Fibroblast of pulmonary artery (primary cell): Measurements from ENCODE around the gene CD300A.
"Not testable (repeated sequence)": the region's sequence is repeated elsewhere in the genome, so short reads cannot be mapped to it uniquely, and the experiment has no call there.

ENCODE experiments used
- DNase-seq: peaks from one replicate; pipeline ENCODE4 v3.0.0-alpha.2; 2010; ENCODE audit warnings: low read depth
- H3K4me3 ChIP-seq: replicated peaks from 2 replicates; pipeline ENCODE4 v1.5.1; 2011; ENCODE audit warnings: low read depth, mild to moderate bottlenecking, control low read depth, low read length, moderate library complexity
- TF ChIP-seq, protein P1 (sequence below): IDR thresholded peaks from 2 replicates; pipeline ENCODE4 v1.5.1; 2011; ENCODE audit warnings: mild to moderate bottlenecking, control low read depth, low read length, inconsistent platforms; ENCODE audit errors: missing control alignments

The CD300A gene

GRCh38 chr17:74478420-74479100, 12.1 kb downstream of the CD300A start:
- TF ChIP-seq, protein P1, sequence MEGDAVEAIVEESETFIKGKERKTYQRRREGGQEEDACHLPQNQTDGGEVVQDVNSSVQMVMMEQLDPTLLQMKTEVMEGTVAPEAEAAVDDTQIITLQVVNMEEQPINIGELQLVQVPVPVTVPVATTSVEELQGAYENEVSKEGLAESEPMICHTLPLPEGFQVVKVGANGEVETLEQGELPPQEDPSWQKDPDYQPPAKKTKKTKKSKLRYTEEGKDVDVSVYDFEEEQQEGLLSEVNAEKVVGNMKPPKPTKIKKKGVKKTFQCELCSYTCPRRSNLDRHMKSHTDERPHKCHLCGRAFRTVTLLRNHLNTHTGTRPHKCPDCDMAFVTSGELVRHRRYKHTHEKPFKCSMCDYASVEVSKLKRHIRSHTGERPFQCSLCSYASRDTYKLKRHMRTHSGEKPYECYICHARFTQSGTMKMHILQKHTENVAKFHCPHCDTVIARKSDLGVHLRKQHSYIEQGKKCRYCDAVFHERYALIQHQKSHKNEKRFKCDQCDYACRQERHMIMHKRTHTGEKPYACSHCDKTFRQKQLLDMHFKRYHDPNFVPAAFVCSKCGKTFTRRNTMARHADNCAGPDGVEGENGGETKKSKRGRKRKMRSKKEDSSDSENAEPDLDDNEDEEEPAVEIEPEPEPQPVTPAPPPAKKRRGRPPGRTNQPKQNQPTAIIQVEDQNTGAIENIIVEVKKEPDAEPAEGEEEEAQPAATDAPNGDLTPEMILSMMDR, result no peak
- H3K4me3 ChIP-seq, result no peak overlapping the region
- no peak for DNase-seq

- DNase-seq, result no peak
- TF ChIP-seq, protein P1, result no peak
- H3K4me3 ChIP-seq, result no peak overlapping the region
These were observed 13.9 kb downstream of the CD300A start for GRCh38 chr17:74480290-74480689.

DNA sequence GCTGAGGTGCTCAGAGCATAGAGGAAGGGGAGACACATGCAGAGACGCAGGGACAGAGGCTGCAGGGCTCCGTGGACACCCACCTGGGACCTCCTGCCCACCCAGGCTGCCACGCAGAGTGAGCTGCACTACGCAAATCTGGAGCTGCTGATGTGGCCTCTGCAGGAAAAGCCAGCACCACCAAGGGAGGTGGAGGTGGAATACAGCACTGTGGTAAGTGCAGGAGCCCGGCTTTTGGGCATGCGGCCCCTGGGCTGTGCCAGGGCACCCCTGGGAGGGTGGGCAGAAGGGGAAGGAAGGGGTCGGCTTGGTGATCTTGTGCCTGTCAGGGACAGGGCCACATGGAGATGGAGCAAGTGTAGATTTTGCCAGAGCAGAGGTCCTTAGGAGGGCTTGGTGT, 15.2 kb downstream of the CD300A start:
- H3K4me3 ChIP-seq, result no peak overlapping the region
- TF ChIP-seq, protein P1, result no peak
- no peak for DNase-seq

GRCh38 chr17:74484066-74484465, 17.6 kb downstream of the CD300A start:
- DNase-seq, result no peak
- TF ChIP-seq, protein P1, result no peak
- H3K4me3 ChIP-seq, result no peak overlapping the region

DNA sequence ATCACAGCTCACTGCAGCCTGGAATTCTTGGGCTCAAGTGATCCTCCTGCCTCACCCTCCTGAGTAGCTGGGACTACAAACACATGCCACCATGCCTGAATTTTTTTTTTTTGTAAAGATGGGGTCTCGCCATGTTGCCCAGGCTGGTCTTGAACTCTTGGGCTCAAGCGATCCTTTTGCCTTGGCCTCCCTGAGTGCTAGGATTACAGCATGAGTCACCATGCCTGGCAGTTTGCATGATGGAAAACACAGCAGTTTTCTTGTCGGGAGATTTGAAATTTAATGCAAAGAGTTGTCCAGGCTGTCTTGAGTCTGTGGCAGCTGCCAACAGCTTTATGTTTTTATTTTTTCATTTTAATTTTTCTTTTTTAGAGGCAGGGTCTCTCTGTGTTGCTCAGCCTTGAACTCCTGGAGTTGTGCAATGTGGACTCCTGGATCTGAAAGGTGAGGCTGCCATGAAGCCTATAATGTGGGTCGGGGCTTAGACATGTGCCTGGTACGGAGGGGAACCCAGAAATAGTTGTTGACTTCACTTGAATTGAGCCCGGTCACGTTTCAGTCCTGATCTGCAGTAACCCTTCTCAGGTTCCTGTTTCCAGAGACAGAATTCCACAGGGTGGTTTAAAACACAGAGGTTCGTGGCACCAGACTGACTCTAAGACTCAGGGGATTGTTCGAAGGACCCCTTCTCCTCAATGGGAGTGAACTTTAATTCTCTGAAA, 18.7 kb downstream of the CD300A start:
- TF ChIP-seq, protein P1, result no peak
- no peak for DNase-seq
- H3K4me3 ChIP-seq, result no peak overlapping the region

DNA sequence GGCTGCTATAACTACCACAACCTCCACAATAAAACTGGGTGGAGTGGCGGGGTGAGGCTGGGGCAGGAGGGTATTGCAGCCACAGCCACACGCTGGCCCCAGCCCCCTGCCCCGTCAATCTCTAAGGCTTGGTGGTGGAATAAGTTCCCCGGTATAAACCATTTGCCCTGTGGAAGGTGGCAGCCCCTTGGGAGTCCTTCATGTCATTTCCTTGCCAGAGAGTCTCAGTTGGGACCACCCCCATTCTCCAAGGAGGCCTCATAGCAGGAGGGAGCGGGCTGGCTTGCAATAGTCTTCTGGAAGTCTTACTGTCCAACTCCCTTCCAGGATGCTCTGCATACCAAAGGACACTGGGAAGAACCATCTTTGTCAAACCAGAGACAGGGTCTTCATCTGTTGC, 19.4 kb downstream of the CD300A start:
- TF ChIP-seq, protein P1, result no peak
- no peak overlapping the region for H3K4me3 ChIP-seq
- DNase-seq, result no peak

DNA sequence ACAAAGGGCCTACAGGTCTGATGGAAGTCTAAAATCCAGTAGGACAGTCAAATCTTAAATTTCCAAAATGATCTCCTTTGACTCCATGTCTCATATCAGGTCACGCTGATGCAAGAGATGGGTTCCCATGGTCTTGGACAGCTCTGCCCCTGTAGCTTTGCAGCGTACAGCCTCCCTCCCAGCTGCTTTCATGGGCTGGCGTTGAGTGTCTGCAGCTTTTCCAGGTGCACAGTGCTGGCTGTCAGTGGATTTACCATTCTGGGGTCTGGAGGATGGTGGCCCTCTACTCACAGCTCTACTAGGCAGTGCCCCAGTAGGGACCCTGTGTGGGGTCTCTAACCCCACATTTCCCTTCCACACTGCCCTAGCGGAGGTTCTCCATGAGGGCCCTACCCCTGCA, 21.8 kb downstream of the CD300A start:
- DNase-seq, H3K4me3 ChIP-seq: not testable (repeated sequence)
